NCI-H2227 treated with DMSO at 0.1 percent for 48 hours (cell line): Measurements from ENCODE around the gene RELN.
"Not testable (repeated sequence)": the region's sequence is repeated elsewhere in the genome, so short reads cannot be mapped to it uniquely, and the experiment has no call there.

Experiments
- DNase-seq: peaks from one replicate; lab custom pipeline; 2025; lab: John Stamatoyannopoulos, UW

RELN gene

DNA sequence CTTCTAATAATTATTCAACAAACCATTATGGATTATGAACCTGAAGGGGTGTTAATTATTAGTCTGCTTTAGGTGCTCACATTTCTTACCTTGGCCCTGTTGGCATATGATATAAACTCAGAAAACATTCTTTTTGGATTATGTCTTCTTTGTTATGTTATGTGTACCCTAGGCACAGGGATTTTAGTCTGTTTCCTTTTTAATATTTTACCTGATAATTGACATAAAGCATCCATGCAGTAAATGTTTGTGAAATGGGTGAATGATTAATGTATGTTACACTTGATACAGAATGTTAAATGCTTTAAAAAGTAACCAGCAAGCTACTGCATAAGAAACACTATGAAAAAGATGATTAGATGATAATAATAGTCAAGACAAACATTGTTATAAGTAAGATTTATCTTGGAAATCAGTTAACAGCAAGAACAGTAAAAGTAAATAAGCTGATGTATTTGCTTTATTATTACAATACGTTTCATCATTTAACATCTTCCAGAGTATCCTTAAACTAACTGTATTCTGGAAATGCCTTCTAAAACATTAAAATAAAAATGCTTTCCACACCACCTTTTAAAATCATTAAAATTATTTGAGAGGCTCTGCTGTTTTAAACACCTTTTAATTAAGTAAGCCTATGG, 204.7 kb downstream of the RELN start:
- DNase-seq: no peak

DNA sequence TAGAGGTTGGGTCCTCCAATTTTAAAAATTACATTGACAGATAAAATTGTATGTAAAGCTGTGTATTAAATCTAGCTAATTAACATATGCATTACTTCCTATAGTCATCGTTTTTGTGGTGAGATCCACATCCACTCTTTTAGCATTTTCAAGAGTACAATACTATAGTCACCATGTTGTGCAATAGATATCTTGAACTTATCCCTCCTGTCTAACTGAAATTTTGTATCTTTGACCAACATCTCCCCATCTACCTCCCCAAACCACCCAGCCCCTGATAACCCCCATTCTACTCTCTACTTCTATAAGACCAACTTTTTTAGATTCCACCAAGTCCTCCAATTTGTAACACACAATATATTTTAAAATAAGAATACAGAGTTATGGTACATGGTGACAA, 208.0 kb downstream of the RELN start:
- DNase-seq: no peak

DNA sequence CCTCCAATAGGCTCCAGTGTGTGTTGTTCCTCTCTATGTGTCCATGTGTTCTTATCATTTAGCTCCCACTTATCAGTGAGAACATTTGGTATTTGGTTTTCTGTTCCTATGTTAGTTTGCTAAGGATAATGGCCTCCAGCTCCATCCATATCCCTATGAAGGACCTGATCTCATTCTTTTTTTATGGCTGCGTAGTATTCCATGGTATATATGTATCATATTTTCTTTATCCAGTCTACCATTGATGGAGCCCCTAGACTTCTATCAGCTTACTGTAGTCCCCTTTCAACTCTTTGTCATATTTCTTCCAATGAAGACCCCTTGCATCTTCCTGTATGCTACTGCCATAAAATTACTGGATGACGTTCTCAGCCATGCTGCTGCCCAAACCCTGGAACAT, 208.9 kb downstream of the RELN start:
- not testable (repeated sequence) for DNase-seq

DNA sequence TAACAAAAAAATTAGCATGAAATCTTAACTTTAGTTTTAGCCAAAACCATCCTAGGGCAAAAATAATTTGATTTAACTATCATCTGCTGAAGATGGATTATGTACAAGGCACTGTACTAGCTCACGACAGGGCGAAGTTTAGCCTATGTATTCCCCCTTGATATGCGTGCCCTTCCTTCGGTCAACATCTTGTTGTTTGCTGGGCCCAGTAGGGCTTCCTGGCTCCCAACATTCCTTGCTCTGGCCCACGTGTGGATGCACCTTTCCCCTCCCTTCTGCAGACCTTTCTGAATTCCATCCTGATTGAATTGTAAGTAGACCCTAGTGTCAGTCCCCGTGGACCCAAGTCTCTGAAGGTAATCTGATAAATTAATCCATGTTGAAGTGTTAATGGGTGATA, 212.0 kb downstream of the RELN start:
- DNase-seq: no peak

DNA sequence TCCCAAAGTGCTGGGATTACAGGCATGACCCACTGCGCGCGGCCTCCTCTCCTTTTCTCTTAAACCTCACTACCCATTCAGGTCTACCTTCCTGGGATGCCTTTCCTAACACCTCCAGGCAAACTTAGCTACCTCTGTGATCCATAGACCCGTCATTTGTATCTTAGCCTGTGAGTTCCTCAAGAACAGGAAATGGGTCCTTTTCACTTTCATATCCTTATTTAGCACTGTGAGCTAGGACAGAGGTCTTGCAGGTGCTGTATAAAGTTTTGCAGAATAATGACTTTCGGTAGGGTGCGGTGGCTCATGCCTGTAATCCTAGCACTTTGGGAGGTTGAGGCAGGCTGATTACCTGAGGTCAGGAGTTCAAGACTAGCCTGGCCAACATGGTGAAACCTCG, 215.7 kb downstream of the RELN start:
- no peak for DNase-seq

GRCh38 chr7:103772171-103772773, 217.2 kb downstream of the RELN start:
- DNase-seq: no peak

DNA sequence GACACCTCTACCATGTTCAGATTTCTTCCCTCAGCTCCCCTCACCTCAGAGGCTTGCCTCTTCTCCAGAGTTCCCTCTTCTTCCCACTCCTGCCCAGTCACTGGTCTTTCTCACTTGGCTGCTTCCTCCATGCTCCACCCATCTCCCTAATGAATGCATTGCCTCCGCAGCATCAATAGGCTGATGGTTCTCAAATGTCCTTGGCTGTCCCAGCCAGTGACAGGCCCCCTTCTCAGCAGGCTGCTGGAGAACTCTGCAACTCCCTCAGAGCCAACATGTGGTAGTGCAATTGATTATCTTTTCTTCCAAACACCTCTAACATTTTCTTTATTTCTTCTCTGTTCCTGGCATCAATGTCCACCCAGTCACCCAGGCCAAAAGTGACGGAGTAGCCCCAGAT, 218.2 kb downstream of the RELN start:
- DNase-seq: no peak

DNA sequence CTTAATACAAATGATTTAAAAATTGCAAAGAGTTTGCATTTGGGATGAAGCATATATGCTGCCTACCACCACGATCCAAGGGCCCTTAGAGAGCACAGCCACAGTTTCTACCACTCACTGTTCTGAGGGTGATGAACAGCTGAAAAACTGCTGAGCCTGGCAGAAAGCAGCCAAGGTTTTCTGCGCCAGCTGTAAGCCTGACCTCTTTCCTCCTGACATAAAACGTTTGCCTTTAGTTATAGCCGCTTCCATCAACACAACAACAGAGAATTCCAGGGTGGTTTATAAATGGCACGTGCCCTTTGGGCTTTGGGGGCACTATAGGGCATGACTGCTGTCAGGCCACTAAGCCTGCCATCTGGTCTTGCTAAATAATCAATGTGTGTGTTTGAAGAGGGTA, 222.8 kb downstream of the RELN start:
- DNase-seq: peak; percentile 32

DNA sequence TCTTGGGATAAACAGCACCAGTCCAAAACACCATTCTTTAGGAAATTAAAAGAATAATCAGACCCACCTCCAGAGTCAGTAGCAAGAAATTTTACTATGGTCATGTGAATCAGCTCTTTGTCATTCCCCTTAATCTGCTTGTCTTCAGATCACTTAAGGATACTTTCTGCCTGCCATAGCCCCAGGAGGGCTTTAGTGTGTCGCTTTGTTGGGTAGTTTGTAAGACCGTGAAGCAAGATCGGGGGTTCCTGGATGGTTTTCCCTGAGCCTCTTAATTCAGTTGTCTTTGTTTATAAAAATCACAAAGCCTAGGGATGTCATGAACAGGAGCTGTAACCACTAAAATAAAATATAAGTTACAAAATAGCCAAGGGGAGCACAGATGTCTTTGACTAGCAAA, 223.6 kb downstream of the RELN start:
- DNase-seq: peak; percentile 29

DNA sequence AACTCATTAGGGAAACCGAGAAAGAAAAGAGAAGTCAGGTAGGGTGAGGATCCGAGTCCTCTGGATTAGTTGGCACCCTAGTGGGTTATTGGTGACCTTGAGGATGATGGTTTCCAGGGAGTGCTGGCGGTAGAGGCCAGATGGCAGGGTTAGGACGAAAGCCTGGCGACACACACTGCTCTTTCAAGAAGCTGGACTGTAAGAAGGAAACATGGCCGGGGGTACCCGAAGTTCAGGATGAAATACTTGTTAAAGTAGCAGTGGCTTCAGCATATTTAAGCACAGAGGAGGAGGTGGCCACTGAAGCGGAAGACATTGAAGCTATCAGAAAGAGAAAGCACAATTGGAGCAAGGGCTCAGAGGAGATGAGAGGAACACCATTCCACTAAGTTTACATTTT, 224.6 kb downstream of the RELN start:
- DNase-seq: no peak

GRCh38 chr7:103762877-103763276, 226.6 kb downstream of the RELN start:
- DNase-seq: no peak

DNA sequence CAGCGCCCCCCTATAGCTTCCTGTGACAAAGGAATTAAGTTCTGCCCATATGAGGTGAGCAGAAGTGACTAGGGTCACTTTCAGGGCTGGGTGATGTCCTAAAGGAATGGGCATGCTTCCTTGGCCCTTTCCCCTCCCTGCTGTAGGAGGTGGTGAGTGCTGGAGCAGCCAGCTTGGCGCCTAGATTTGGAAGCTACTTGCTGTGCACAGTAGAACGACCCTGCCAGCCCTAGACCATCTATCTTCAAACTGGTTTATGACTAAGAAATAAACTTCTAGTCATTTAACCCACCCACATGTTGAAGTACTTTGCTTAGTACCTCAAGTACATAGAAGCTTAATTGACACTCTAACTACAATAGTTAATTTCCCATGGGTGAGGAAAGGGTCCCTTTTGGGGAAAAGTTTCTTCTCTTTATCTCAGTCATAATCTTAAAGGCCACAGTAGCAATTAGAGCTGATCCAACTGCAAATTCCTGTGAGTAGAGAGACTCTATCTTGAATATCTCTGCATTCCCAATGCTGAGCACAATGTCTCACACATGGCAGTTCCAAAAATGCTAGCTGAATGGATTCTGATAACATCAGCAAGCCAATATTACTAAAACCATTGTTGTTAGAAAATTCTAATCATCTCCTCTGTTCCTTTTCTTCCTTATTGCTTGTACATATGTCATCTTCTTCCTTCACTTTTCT, 227.2 kb downstream of the RELN start:
- DNase-seq: no peak

- DNase-seq: no peak
Measured at GRCh38 chr7:103752995-103753394, 236.5 kb downstream of the RELN start.

GRCh38 chr7:103751311-103751880, 238.1 kb downstream of the RELN start:
- DNase-seq: no peak

DNA sequence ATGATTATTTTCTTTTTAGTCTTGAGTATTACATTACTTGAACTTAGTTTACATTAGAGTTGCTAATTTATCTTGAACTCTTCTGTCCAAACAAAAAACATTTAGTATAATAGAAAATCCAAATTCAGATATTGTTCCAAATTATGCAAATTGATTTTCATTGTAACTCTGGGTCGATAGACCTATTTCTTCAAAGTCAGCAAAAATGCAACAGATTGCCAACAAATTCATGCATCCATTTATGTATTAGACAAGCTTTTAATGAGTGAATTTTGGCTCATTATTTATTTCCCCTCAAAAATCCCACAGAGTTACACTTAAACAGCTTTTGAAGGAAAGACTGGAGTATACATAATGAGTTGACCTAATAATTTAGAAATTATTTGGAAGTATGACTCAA, 240.8 kb downstream of the RELN start:
- no peak for DNase-seq

DNA sequence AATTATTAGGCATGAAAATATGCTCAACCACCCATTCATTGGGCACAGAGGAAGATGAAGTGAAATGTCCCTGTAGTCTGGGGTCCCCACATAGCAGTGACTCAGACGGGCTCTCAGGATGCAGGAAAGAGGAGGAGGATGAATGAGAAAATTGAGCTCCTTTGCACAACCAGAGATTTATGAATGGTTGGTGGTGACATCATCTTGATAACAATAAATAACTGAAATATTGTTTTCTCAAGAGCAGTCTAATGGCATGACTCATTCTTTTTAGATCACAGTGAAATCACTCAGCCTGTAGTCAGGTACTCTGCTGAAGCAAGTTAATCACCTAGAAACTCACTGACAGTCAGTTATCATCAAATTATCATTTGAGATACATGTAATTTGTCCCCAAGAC, 254.1 kb downstream of the RELN start:
- DNase-seq: peak; percentile 81

DNA sequence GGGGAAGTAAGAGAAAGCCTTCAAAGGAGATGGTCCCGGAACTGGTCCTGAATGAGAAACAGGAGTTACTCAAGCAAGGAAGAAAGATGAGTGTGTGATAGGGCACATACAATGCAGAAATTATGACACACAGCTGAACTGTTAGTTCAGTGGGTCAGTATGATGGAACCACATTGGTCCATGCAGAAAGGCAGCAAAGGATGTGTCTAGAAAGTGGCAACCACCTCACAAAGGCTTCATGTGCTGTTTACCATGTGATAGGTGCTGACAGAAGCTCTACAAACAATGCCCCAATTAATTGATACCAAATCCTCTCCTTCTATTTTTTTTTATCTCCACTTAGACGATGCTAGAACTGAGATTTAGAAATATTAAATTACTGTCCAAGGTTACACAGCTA, 258.3 kb downstream of the RELN start:
- DNase-seq: no peak

GRCh38 chr7:103729026-103729425, 260.4 kb downstream of the RELN start:
- no peak for DNase-seq

- no peak for DNase-seq
Measured at GRCh38 chr7:103727982-103728610, 261.4 kb downstream of the RELN start.

DNA sequence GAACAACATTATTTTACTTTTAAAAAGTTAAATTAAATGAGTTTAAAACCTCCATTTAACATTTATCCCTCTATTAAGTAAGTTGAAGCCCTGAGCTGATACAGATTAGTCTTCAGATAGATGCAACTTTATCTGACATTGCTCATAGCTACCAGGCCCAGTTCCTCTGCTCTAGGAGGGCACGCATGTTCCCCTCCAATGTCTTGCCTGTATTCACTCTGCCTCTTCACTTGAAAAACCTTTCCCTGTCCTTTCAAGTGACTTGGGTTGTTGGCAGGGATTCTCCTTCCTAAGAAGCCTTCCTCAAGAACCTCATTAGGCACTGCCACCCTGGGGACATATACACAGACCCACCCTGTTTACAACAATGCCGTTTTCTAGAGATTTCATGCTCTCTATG, 270.4 kb downstream of the RELN start:
- no peak for DNase-seq

- peak; percentile 79 for DNase-seq
Measured at GRCh38 chr7:103718482-103719061, 270.9 kb downstream of the RELN start.

DNA sequence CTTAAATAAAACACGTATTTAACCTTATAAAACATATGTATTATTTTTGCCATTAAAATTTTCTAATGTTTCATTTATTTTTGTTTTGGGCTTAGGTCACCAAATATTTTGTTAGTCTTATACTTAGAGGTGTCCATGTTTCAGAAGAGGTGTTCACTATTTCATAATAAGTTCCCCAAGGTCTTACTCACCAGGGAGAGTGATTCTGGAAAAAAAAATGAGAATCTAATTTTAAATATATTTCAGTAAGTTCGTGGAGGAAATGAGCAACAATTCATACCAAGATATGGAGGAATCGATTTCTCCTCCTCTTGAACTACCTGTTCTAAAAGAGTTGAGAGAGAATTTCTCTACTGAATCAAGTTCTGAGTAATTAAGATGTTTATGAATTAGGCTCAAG, 271.9 kb downstream of the RELN start:
- DNase-seq: no peak
